ENCODE measurements around the gene PSMG1. TPM values are rescaled to one million over a fixed set of nuclear protein-coding genes. Genes with fewer than 3 reads are reported as not detected.

PSMG1 gene
- total and polyA plus RNA-seq, 2 of the 8 experiments (the other 6 are each of a cell fraction or from before 2014, with no cell fraction given): 50.7 to 93.7 TPM

DNA sequence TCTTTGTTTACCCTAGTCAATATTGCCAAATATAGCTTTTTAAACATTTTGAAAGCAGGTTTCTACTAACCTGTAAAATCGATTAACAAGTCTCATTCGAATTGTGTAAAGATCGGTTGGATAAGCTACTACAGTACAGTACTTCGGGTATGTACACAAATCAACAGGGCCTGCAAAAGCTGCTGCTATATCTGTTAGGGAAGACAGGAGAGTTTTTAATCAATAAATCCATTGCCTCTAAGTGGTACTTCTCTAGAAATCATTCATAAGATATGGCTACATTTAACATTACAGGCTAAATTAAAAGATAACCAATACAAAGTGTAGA lies 34.8 kb upstream of the PSMG1 start (continued):
- TF ChIP-seq, protein P1, sequence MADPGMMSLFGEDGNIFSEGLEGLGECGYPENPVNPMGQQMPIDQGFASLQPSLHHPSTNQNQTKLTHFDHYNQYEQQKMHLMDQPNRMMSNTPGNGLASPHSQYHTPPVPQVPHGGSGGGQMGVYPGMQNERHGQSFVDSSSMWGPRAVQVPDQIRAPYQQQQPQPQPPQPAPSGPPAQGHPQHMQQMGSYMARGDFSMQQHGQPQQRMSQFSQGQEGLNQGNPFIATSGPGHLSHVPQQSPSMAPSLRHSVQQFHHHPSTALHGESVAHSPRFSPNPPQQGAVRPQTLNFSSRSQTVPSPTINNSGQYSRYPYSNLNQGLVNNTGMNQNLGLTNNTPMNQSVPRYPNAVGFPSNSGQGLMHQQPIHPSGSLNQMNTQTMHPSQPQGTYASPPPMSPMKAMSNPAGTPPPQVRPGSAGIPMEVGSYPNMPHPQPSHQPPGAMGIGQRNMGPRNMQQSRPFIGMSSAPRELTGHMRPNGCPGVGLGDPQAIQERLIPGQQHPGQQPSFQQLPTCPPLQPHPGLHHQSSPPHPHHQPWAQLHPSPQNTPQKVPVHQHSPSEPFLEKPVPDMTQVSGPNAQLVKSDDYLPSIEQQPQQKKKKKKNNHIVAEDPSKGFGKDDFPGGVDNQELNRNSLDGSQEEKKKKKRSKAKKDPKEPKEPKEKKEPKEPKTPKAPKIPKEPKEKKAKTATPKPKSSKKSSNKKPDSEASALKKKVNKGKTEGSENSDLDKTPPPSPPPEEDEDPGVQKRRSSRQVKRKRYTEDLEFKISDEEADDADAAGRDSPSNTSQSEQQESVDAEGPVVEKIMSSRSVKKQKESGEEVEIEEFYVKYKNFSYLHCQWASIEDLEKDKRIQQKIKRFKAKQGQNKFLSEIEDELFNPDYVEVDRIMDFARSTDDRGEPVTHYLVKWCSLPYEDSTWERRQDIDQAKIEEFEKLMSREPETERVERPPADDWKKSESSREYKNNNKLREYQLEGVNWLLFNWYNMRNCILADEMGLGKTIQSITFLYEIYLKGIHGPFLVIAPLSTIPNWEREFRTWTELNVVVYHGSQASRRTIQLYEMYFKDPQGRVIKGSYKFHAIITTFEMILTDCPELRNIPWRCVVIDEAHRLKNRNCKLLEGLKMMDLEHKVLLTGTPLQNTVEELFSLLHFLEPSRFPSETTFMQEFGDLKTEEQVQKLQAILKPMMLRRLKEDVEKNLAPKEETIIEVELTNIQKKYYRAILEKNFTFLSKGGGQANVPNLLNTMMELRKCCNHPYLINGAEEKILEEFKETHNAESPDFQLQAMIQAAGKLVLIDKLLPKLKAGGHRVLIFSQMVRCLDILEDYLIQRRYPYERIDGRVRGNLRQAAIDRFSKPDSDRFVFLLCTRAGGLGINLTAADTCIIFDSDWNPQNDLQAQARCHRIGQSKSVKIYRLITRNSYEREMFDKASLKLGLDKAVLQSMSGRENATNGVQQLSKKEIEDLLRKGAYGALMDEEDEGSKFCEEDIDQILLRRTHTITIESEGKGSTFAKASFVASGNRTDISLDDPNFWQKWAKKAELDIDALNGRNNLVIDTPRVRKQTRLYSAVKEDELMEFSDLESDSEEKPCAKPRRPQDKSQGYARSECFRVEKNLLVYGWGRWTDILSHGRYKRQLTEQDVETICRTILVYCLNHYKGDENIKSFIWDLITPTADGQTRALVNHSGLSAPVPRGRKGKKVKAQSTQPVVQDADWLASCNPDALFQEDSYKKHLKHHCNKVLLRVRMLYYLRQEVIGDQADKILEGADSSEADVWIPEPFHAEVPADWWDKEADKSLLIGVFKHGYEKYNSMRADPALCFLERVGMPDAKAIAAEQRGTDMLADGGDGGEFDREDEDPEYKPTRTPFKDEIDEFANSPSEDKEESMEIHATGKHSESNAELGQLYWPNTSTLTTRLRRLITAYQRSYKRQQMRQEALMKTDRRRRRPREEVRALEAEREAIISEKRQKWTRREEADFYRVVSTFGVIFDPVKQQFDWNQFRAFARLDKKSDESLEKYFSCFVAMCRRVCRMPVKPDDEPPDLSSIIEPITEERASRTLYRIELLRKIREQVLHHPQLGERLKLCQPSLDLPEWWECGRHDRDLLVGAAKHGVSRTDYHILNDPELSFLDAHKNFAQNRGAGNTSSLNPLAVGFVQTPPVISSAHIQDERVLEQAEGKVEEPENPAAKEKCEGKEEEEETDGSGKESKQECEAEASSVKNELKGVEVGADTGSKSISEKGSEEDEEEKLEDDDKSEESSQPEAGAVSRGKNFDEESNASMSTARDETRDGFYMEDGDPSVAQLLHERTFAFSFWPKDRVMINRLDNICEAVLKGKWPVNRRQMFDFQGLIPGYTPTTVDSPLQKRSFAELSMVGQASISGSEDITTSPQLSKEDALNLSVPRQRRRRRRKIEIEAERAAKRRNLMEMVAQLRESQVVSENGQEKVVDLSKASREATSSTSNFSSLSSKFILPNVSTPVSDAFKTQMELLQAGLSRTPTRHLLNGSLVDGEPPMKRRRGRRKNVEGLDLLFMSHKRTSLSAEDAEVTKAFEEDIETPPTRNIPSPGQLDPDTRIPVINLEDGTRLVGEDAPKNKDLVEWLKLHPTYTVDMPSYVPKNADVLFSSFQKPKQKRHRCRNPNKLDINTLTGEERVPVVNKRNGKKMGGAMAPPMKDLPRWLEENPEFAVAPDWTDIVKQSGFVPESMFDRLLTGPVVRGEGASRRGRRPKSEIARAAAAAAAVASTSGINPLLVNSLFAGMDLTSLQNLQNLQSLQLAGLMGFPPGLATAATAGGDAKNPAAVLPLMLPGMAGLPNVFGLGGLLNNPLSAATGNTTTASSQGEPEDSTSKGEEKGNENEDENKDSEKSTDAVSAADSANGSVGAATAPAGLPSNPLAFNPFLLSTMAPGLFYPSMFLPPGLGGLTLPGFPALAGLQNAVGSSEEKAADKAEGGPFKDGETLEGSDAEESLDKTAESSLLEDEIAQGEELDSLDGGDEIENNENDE (IDR thresholded peaks at IDR 0.05; ENCODE audit: insufficient replicate concordance, low read length): no peak
- TF ChIP-seq TCF12 (IDR thresholded peaks at IDR 0.05; ENCODE audit: low read depth, low read length) (no peak), POLR2AphosphoS5 (IDR thresholded peaks at IDR 0.05; ENCODE audit: low read depth, low read length) (no peak), BCL11A (IDR thresholded peaks at IDR 0.05; ENCODE audit: low read depth in 2 of 2, low read length in 2 of 2) (no peak), TBP (IDR thresholded peaks at IDR 0.05; ENCODE audit: low read depth, low read length) (no peak), SIRT6 (IDR thresholded peaks at IDR 0.05; ENCODE audit: low read length) (no peak), TAF1 (IDR thresholded peaks at IDR 0.05; ENCODE audit: low read depth, low read length) (no peak), CBX5 (IDR thresholded peaks at IDR 0.05; ENCODE audit: low read depth, low read length) (no peak)

All from H1 (cell line).